HG02938 (cell line): ENCODE measurements around the gene TNRC18.

Source experiments
- ATAC-seq: cut with Tn5 transposase; IDR thresholded peaks from one replicate; pipeline ENCODE4 v1.9.1; 2021; ENCODE audit warnings: mild to moderate bottlenecking, moderate library complexity; ENCODE audit not compliant: unreplicated experiment

Gene TNRC18

GRCh38 chr7:5408777-5409176 lies 14.9 kb downstream of the TNRC18 start:
- no peak for ATAC-seq

- no peak for ATAC-seq
Observed at GRCh38 chr7:5406957-5407945, 16.4 kb downstream of the TNRC18 start.

GRCh38 chr7:5404421-5404826 lies 19.2 kb downstream of the TNRC18 start:
- ATAC-seq, result no peak

GRCh38 chr7:5403442-5403841 lies 20.2 kb downstream of the TNRC18 start:
- ATAC-seq, result no peak

GRCh38 chr7:5397736-5398135 lies 25.9 kb downstream of the TNRC18 start:
- ATAC-seq, result no peak

GRCh38 chr7:5396999-5397663 lies 26.5 kb downstream of the TNRC18 start:
- ATAC-seq, result peak; percentile 70

GRCh38 chr7:5396542-5396941 lies 27.1 kb downstream of the TNRC18 start:
- ATAC-seq, result peak; percentile 54

GRCh38 chr7:5395246-5395645 lies 28.4 kb downstream of the TNRC18 start:
- no peak for ATAC-seq

- ATAC-seq, result no peak
Observed at GRCh38 chr7:5394264-5395105, 29.1 kb downstream of the TNRC18 start.

- ATAC-seq, result no peak
Observed at GRCh38 chr7:5393748-5394147, 29.9 kb downstream of the TNRC18 start.

- ATAC-seq, result no peak
Observed at GRCh38 chr7:5393328-5393727, 30.3 kb downstream of the TNRC18 start.

- ATAC-seq, result no peak
Observed at GRCh38 chr7:5390918-5391317, 32.7 kb downstream of the TNRC18 start.

- no peak for ATAC-seq
Observed at GRCh38 chr7:5388905-5389433, 34.7 kb downstream of the TNRC18 start.

GRCh38 chr7:5388273-5388901 lies 35.2 kb downstream of the TNRC18 start:
- ATAC-seq, result no peak

GRCh38 chr7:5387711-5388245 lies 35.9 kb downstream of the TNRC18 start:
- no peak for ATAC-seq

GRCh38 chr7:5384618-5385017 lies 39.0 kb downstream of the TNRC18 start:
- no peak for ATAC-seq

- no peak for ATAC-seq
Observed at GRCh38 chr7:5383314-5384098, 40.1 kb downstream of the TNRC18 start.

- no peak for ATAC-seq
Observed at GRCh38 chr7:5382281-5382892, 41.2 kb downstream of the TNRC18 start.
